VCaP (cell line): ENCODE data around the gene CCDC141.

Experiments used
- H3K27ac ChIP-seq: fragments of 450-650 bp; 2 replicates; pipeline ENCODE4 v1.5.1; 2017
- CTCF ChIP-seq: fragments of 450-650 bp; conservative IDR thresholded peaks from 2 replicates; pipeline ENCODE4 v1.5.1; 2017; ENCODE audit warnings: mild to moderate bottlenecking, moderate library complexity

Gene CCDC141

GRCh38 chr2:178846458-178846802 is 203.5 kb downstream of the CCDC141 start:
- TF ChIP-seq CTCF, result no peak
- no peak overlapping the region for H3K27ac ChIP-seq

- no peak overlapping the region for H3K27ac ChIP-seq
These were observed 204.1 kb downstream of the CCDC141 start for GRCh38 chr2:178845566-178846457.

GRCh38 chr2:178844701-178845100 is 205.2 kb downstream of the CCDC141 start:
- no peak overlapping the region for H3K27ac ChIP-seq
- TF ChIP-seq CTCF, result no peak

More at GRCh38 chr2:178845566-178846457, 204.1 kb downstream of the CCDC141 start:
- TF ChIP-seq CTCF, result no peak

- no peak overlapping the region for H3K27ac ChIP-seq
- no peak for TF ChIP-seq CTCF
These were observed 205.7 kb downstream of the CCDC141 start for GRCh38 chr2:178844269-178844668.

- no peak for TF ChIP-seq CTCF
- no peak overlapping the region for H3K27ac ChIP-seq
These were observed 206.2 kb downstream of the CCDC141 start for GRCh38 chr2:178843697-178844096.

GRCh38 chr2:178836807-178837206 is 213.1 kb downstream of the CCDC141 start:
- H3K27ac ChIP-seq, result no peak overlapping the region
- no peak for TF ChIP-seq CTCF

GRCh38 chr2:178834086-178834485 is 215.9 kb downstream of the CCDC141 start:
- no peak overlapping the region for H3K27ac ChIP-seq
- no peak for TF ChIP-seq CTCF
